T-helper 17 cell (primary cell): ENCODE measurements around the gene UQCC2. TPM values are rescaled to one million over a fixed set of nuclear protein-coding genes. Genes with fewer than 3 reads are reported as not detected.

ENCODE experiments used
- ATAC-seq: fragments of 150-1000 bp; cut with Tn5 transposase; 2 replicates; pipeline ENCODE4 v1.10.0; 2021; ENCODE audit warnings: mild to moderate bottlenecking, moderate library complexity
- DNase-seq, 3 donors: peaks; one replicate each; pipeline versions ENCODE4 v3.0.0 to v3.0.0-alpha.2; 2020 to 2021
- H3K9me3 ChIP-seq: one replicate; pipeline ENCODE4 v1.7.0; 2013; ENCODE audit warnings: low read length, mild to moderate bottlenecking; ENCODE audit not compliant: control insufficient read depth, poor library complexity, severe bottlenecking
- H3K27ac Mint-ChIP-seq: one replicate; pipeline ENCODE4 v1.8.0; 2022; ENCODE audit warnings: mild to moderate bottlenecking, moderate library complexity, mixed read lengths
- H3K27me3 Mint-ChIP-seq: one replicate; pipeline ENCODE4 v1.8.0; 2022; ENCODE audit warnings: mixed read lengths
- H3K36me3 Mint-ChIP-seq: one replicate; pipeline ENCODE4 v1.8.0; 2022; ENCODE audit warnings: low read depth, mixed read lengths
- H3K4me1 Mint-ChIP-seq: one replicate; pipeline ENCODE4 v1.8.0; 2022; ENCODE audit warnings: mild to moderate bottlenecking, mixed read lengths
- H3K4me3 Mint-ChIP-seq: one replicate; pipeline ENCODE4 v1.8.0; 2022; ENCODE audit warnings: mild to moderate bottlenecking, moderate library complexity, mixed read lengths
- total RNA-seq, 4 donors: library from RNA in 2 of 4; stranded (reverse) in 2 of 4; gene quantifications; one replicate each; pipeline ENCODE4 v1.2.3 and lab custom pipeline; 2022 to 2026

Gene UQCC2
- total RNA-seq (10 to 100 TPM; 17.3 to 19.8 TPM), total RNA-seq (lab: John Stamatoyannopoulos, UW) (13.3 to 54.6 reads per million in 2 donors)

GRCh38 chr6:33711140-33712129 lies at the start of gene UQCC2:
Gene UQCC2 (minus strand): TSS chr6:33711700. CDS start chr6:33711686, 14 bp downstream.
- peak within 1 kb of the TSS; percentile 98 for H3K27ac Mint-ChIP-seq
- no peaks in the 10 kb centered on the region for H3K9me3 ChIP-seq
- peaks cover 6% of the 10 kb centered on the region for H3K36me3 Mint-ChIP-seq
- DNase-seq (peak; percentile 96 to 97 (median 96)), ATAC-seq (peak; percentile 95)
- peaks cover 27% of the 10 kb centered on the region for H3K4me1 Mint-ChIP-seq
- H3K4me3 Mint-ChIP-seq = peak within 1 kb of the TSS; percentile 98
- H3K27me3 Mint-ChIP-seq = no peaks in the 10 kb centered on the region

GRCh38 chr6:33759887-33760629 lies 48.6 kb upstream of the UQCC2 start:
- Mint-ChIP-seq H3K4me3 (no peak overlapping the region), H3K27me3 (peaks cover 30% of the 10 kb centered on the region), H3K27ac (no peak overlapping the region), H3K4me1 (peaks cover 3% of the 10 kb centered on the region), H3K36me3 (no peaks in the 10 kb centered on the region)
- no peaks in the 10 kb centered on the region for H3K9me3 ChIP-seq
- ATAC-seq (no peak), DNase-seq (no peak)

- DNase-seq = no peak
- H3K27ac Mint-ChIP-seq = no peak overlapping the region
- no peak overlapping the region for H3K4me3 Mint-ChIP-seq
- no peaks in the 10 kb centered on the region for H3K36me3 Mint-ChIP-seq
- peaks cover 20% of the 10 kb centered on the region for H3K27me3 Mint-ChIP-seq
- no peaks in the 10 kb centered on the region for H3K9me3 ChIP-seq
- H3K4me1 Mint-ChIP-seq = peaks cover 3% of the 10 kb centered on the region
- ATAC-seq = no peak
Observed at GRCh38 chr6:33758815-33759216, 47.3 kb upstream of the UQCC2 start.

GRCh38 chr6:33757906-33758305 lies 46.4 kb upstream of the UQCC2 start:
- H3K36me3 Mint-ChIP-seq = no peaks in the 10 kb centered on the region
- ATAC-seq (no peak), DNase-seq (no peak)
- H3K27me3 Mint-ChIP-seq = peaks cover 18% of the 10 kb centered on the region
- no peaks in the 10 kb centered on the region for H3K9me3 ChIP-seq
- H3K4me3 Mint-ChIP-seq = no peak overlapping the region
- H3K4me1 Mint-ChIP-seq = peaks cover 3% of the 10 kb centered on the region
- H3K27ac Mint-ChIP-seq = no peak overlapping the region

GRCh38 chr6:33757113-33757512 lies 45.6 kb upstream of the UQCC2 start:
- ATAC-seq = no peak
- peaks cover 18% of the 10 kb centered on the region for H3K27me3 Mint-ChIP-seq
- no peak overlapping the region for H3K4me3 Mint-ChIP-seq
- H3K27ac Mint-ChIP-seq = no peak overlapping the region
- peaks cover under 1% of the 10 kb centered on the region for H3K4me1 Mint-ChIP-seq
- no peak for DNase-seq
- H3K36me3 Mint-ChIP-seq = no peaks in the 10 kb centered on the region
- H3K9me3 ChIP-seq = no peaks in the 10 kb centered on the region

GRCh38 chr6:33756211-33756954 lies 44.9 kb upstream of the UQCC2 start:
- Mint-ChIP-seq H3K4me3 (no peak overlapping the region), H3K27me3 (peaks cover 18% of the 10 kb centered on the region), H3K4me1 (no peaks in the 10 kb centered on the region), H3K36me3 (no peaks in the 10 kb centered on the region), H3K27ac (no peak overlapping the region)
- ATAC-seq = no peak
- no peak for DNase-seq
- H3K9me3 ChIP-seq = no peaks in the 10 kb centered on the region

GRCh38 chr6:33755070-33755869 lies 43.8 kb upstream of the UQCC2 start:
- Mint-ChIP-seq H3K36me3 (no peaks in the 10 kb centered on the region), H3K4me3 (no peak overlapping the region), H3K27ac (no peak overlapping the region), H3K27me3 (peaks cover 18% of the 10 kb centered on the region), H3K4me1 (peaks cover 7% of the 10 kb centered on the region)
- ATAC-seq = no peak
- no peaks in the 10 kb centered on the region for H3K9me3 ChIP-seq
- DNase-seq = no peak

GRCh38 chr6:33754222-33754621 lies 42.7 kb upstream of the UQCC2 start:
- no peak overlapping the region for H3K4me3 Mint-ChIP-seq
- peaks cover 9% of the 10 kb centered on the region for H3K4me1 Mint-ChIP-seq
- H3K27ac Mint-ChIP-seq = no peak overlapping the region
- peaks cover 25% of the 10 kb centered on the region for H3K27me3 Mint-ChIP-seq
- no peaks in the 10 kb centered on the region for H3K9me3 ChIP-seq
- ATAC-seq (no peak), DNase-seq (no peak)
- no peaks in the 10 kb centered on the region for H3K36me3 Mint-ChIP-seq

- DNase-seq = no peak
- Mint-ChIP-seq H3K27ac (no peak overlapping the region), H3K36me3 (no peaks in the 10 kb centered on the region), H3K4me1 (peaks cover 9% of the 10 kb centered on the region), H3K4me3 (no peak overlapping the region), H3K27me3 (peaks cover 29% of the 10 kb centered on the region)
- no peak for ATAC-seq
- H3K9me3 ChIP-seq = no peaks in the 10 kb centered on the region
Observed at GRCh38 chr6:33752646-33753015, 41.1 kb upstream of the UQCC2 start.

- Mint-ChIP-seq H3K4me1 (peaks cover 12% of the 10 kb centered on the region), H3K4me3 (no peak overlapping the region), H3K27me3 (peaks cover 29% of the 10 kb centered on the region), H3K36me3 (no peaks in the 10 kb centered on the region), H3K27ac (no peak overlapping the region)
- H3K9me3 ChIP-seq = no peaks in the 10 kb centered on the region
- ATAC-seq = no peak
- DNase-seq = no peak
Observed at GRCh38 chr6:33751771-33752645, 40.5 kb upstream of the UQCC2 start.

GRCh38 chr6:33750244-33750991 lies 38.9 kb upstream of the UQCC2 start:
- no peak overlapping the region for H3K27ac Mint-ChIP-seq

More at GRCh38 chr6:33750244-33750991, 38.9 kb upstream of the UQCC2 start:
- H3K27me3 Mint-ChIP-seq = peaks cover 21% of the 10 kb centered on the region
- no peak for ATAC-seq
- no peak overlapping the region for H3K4me3 Mint-ChIP-seq
- no peak for DNase-seq
- H3K36me3 Mint-ChIP-seq = no peaks in the 10 kb centered on the region
- no peaks in the 10 kb centered on the region for H3K9me3 ChIP-seq
- H3K4me1 Mint-ChIP-seq = peaks cover 12% of the 10 kb centered on the region
